ENCODE results near the gene VASP.

DNA sequence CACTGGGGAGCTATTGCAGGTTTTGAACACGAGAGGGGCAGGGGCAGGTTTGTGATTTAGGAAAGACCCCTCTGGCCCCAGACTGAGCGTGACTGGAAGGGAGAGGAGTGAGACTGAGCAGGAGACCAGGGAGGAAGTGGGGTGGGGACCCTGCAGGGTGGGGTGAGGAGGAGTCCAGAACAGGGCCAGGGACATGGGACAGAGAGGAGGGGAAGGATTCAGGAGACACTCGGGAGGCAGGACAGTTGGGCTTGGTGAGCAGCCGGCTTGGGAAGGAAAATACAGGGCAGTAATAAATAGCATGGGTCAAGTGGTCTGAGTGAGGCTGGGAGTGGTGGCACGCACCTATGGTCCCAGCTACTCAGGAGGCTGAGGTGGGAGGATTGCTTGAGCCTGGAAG is 30.1 kb upstream of the VASP start:
- TF ChIP-seq CTCF (IDR thresholded peaks at IDR 0.05) (no peak), POLR2A (IDR thresholded peaks at IDR 0.05) (no peak)

All from testis (tissue), 2 donors.